IPS-15b (cell line): Measurements from ENCODE around the gene ITGA8.

Experiments used
- H3K27me3 ChIP-seq: one replicate; pipeline ENCODE4 v1.6.1; 2013; ENCODE audit warnings: low read length; ENCODE audit not compliant: control insufficient read depth, insufficient read depth
- H3K36me3 ChIP-seq: one replicate; pipeline ENCODE4 v1.6.1; 2013; ENCODE audit warnings: low read length; ENCODE audit not compliant: control insufficient read depth, insufficient read depth
- H3K4me1 ChIP-seq: one replicate; pipeline ENCODE4 v1.6.1; 2013; ENCODE audit warnings: mild to moderate bottlenecking, low read length; ENCODE audit not compliant: control insufficient read depth, insufficient read depth
- H3K4me3 ChIP-seq: one replicate; pipeline ENCODE4 v1.5.1; 2013; ENCODE audit warnings: low read depth, low read length
- H3K9ac ChIP-seq: one replicate; pipeline ENCODE4 v1.6.1; 2013; ENCODE audit warnings: low read depth, mild to moderate bottlenecking, low read length
- H3K9me3 ChIP-seq: one replicate; pipeline ENCODE4 v1.6.1; 2013; ENCODE audit warnings: mild to moderate bottlenecking, low read length; ENCODE audit not compliant: control insufficient read depth, insufficient read depth

Gene ITGA8

DNA sequence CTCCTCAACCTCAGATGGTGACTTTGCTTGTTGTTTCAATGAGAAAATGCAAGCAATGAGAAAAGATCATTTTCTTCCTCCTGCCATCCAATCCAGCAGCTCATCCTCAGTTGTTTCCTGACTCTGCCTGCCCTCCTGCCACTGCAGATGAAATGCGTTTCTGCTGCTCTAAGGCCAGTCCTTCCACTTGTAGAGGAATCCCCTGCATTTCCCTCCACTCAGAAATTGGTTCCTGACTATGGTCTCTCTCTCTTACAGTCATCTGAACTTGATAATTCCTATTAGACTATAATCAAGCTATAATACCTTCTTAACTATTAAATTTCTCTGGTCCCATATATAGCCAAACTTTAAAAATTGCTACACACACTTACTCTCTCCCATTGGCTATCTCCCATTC lies 14.4 kb downstream of the ITGA8 start:
- H3K9me3 ChIP-seq, result no peaks in the 10 kb centered on the region
- H3K4me3 ChIP-seq, result no peak overlapping the region
- H3K9ac ChIP-seq, result no peak overlapping the region
- H3K36me3 ChIP-seq, result no peaks in the 10 kb centered on the region
- no peaks in the 10 kb centered on the region for H3K4me1 ChIP-seq
- no peaks in the 10 kb centered on the region for H3K27me3 ChIP-seq

DNA sequence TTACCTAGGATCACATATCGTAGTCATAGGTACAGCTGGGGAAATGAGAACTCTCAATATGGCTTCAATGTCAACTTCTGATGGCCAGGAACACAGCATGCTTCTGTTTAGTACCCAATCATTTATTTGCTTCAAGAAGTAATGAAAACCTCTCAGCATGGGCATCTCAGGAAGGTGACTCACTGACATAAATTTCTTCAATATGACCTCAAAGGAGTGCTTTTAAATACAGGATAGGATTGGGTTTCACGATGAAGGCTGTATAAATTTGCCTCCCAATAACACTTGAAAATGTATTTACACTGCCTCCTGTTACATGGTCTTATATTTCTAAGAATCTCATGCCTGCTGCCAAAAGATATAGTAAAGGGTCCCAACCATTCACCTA lies 15.1 kb downstream of the ITGA8 start:
- Histone ChIP-seq H3K9ac (no peak overlapping the region), H3K4me3 (no peak overlapping the region), H3K27me3 (no peaks in the 10 kb centered on the region), H3K4me1 (no peaks in the 10 kb centered on the region), H3K36me3 (no peaks in the 10 kb centered on the region), H3K9me3 (no peaks in the 10 kb centered on the region)

DNA sequence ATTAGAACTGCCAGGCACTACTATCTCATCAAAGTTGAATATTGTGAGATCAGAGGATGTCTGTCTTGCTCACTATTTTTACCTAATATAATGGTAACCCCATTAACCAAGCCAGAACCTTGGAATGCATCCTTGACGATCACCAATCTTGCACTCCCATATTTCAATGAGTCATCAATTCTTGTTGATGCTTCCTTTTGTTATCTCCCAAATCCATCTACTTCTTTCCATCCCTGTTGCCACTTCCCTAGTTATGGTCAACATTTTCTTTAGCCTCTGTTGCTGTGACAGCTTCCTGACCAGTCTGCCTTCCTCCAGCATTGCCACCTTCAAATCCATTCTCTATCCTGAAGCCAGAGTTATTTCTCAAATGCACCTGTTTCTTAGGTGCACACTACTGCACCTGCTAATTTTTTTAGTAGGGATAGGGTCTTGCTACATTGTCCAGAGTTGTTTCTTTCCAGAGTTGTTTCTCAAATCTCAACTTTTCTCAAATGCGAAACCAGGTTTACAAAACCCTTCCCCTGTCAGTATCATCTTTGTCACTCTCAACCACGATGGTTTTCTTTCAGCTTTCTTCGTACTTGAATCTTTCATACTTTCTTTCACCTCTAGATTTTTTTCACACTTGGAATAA lies 15.7 kb downstream of the ITGA8 start:
- H3K9ac ChIP-seq, result no peak overlapping the region
- no peaks in the 10 kb centered on the region for H3K9me3 ChIP-seq
- no peaks in the 10 kb centered on the region for H3K27me3 ChIP-seq
- no peaks in the 10 kb centered on the region for H3K36me3 ChIP-seq
- no peaks in the 10 kb centered on the region for H3K4me1 ChIP-seq
- no peak overlapping the region for H3K4me3 ChIP-seq

GRCh38 chr10:15703151-15703880 lies 16.4 kb downstream of the ITGA8 start:
- no peak overlapping the region for H3K4me3 ChIP-seq
- H3K9ac ChIP-seq, result no peak overlapping the region
- no peaks in the 10 kb centered on the region for H3K4me1 ChIP-seq

GRCh38 chr10:15700078-15700674 lies 19.5 kb downstream of the ITGA8 start:
- H3K4me3 ChIP-seq, result no peak overlapping the region
- no peaks in the 10 kb centered on the region for H3K4me1 ChIP-seq
- no peaks in the 10 kb centered on the region for H3K36me3 ChIP-seq
- no peaks in the 10 kb centered on the region for H3K9me3 ChIP-seq
- H3K27me3 ChIP-seq, result no peaks in the 10 kb centered on the region
- H3K9ac ChIP-seq, result no peak overlapping the region

More at GRCh38 chr10:15703151-15703880, 16.4 kb downstream of the ITGA8 start:
- Histone ChIP-seq H3K27me3 (no peaks in the 10 kb centered on the region), H3K36me3 (no peaks in the 10 kb centered on the region), H3K9me3 (no peaks in the 10 kb centered on the region)

GRCh38 chr10:15695852-15696251 lies 23.9 kb downstream of the ITGA8 start:
- Histone ChIP-seq H3K4me1 (no peaks in the 10 kb centered on the region), H3K27me3 (no peaks in the 10 kb centered on the region), H3K9me3 (no peaks in the 10 kb centered on the region), H3K4me3 (no peak overlapping the region), H3K36me3 (no peaks in the 10 kb centered on the region), H3K9ac (no peak overlapping the region)

DNA sequence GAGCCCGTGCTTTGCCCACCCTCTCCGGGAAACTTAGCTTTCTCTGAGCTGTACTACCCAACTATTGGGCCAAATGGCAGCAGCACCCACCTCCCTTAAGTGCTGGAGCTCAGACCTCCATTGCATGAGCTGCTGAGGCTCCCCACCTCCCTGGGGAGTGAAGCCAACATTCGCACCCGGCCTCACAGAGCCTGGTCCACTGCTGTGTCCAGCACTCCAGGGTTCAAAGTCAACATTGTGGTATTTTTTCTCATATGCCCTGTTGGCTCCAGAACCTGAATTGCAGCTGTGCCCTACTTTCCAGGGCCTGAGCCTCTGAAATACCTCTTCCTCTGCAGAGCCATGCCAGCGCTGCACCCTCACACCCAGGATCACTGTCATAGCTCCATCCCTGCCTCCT lies 29.7 kb downstream of the ITGA8 start:
- Histone ChIP-seq H3K4me1 (no peaks in the 10 kb centered on the region), H3K4me3 (no peak overlapping the region), H3K36me3 (no peaks in the 10 kb centered on the region), H3K27me3 (no peaks in the 10 kb centered on the region), H3K9me3 (no peaks in the 10 kb centered on the region), H3K9ac (no peak overlapping the region)

- Histone ChIP-seq H3K9me3 (no peaks in the 10 kb centered on the region), H3K36me3 (no peaks in the 10 kb centered on the region), H3K9ac (no peak overlapping the region), H3K27me3 (no peaks in the 10 kb centered on the region), H3K4me1 (no peaks in the 10 kb centered on the region), H3K4me3 (no peak overlapping the region)
Observed at GRCh38 chr10:15684768-15685167, 35.0 kb downstream of the ITGA8 start.

DNA sequence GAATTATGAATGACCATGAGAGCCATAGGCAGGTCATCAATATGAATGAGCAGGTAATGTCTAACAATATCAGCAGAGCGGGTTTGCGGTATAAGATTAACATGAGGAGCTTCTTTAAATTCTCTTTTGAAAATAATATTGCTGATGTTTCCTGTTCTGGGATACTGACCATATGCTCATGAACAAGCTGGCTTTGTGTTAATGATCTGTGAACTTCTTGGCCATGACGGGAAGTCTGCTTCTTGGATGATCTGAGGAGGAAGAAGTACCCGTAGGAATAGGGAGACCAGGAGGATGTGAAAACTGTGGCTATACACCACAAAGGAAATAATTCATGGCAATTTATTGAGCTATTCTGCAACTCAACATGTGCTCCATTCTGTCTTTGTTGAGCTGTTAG lies 38.6 kb downstream of the ITGA8 start:
- H3K36me3 ChIP-seq, result no peaks in the 10 kb centered on the region
- H3K27me3 ChIP-seq, result no peaks in the 10 kb centered on the region
- no peak overlapping the region for H3K4me3 ChIP-seq
- no peak overlapping the region for H3K9ac ChIP-seq
- H3K9me3 ChIP-seq, result no peaks in the 10 kb centered on the region
- H3K4me1 ChIP-seq, result no peaks in the 10 kb centered on the region

DNA sequence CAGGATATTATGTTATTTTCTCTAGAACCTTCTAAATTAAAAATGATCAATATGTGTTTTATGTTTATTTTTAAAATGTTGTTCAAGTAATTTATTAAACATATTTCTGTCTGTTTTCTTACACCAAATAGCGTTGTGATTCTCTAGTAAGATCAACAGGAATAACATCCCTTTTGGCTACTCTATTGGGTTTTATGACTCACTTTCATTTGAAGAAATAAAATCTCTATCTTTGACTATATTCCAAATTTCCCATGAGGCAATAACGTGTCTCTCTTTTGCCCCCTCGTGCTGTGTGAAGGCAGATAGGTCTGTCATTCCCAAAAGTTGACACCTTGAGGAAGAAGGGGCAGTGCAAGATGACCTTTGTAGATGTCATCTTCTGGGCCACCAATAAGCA lies 40.9 kb downstream of the ITGA8 start:
- Histone ChIP-seq H3K27me3 (no peaks in the 10 kb centered on the region), H3K9me3 (no peaks in the 10 kb centered on the region), H3K4me3 (no peak overlapping the region), H3K36me3 (no peaks in the 10 kb centered on the region), H3K4me1 (no peaks in the 10 kb centered on the region), H3K9ac (no peak overlapping the region)

- Histone ChIP-seq H3K36me3 (no peaks in the 10 kb centered on the region), H3K9ac (no peak overlapping the region), H3K4me3 (no peak overlapping the region), H3K4me1 (no peaks in the 10 kb centered on the region), H3K27me3 (no peaks in the 10 kb centered on the region), H3K9me3 (no peaks in the 10 kb centered on the region)
Observed at GRCh38 chr10:15672469-15672868, 47.3 kb downstream of the ITGA8 start.

GRCh38 chr10:15670880-15671279 lies 48.8 kb downstream of the ITGA8 start:
- Histone ChIP-seq H3K4me3 (no peak overlapping the region), H3K4me1 (no peaks in the 10 kb centered on the region)

More at GRCh38 chr10:15670880-15671279, 48.8 kb downstream of the ITGA8 start:
- H3K36me3 ChIP-seq, result no peaks in the 10 kb centered on the region
- H3K9me3 ChIP-seq, result no peaks in the 10 kb centered on the region
- H3K9ac ChIP-seq, result no peak overlapping the region
- H3K27me3 ChIP-seq, result no peaks in the 10 kb centered on the region
